Activated CD8-positive, alpha-beta memory T cell treated with anti-CD3 and anti-CD28 coated beads for 36 hours (primary cell): ENCODE results near the gene MFAP3L. TPM values are rescaled to one million over a fixed set of nuclear protein-coding genes. Genes with fewer than 3 reads are reported as not detected.
"Not testable (repeated sequence)": the region's sequence is repeated elsewhere in the genome, so short reads cannot be mapped to it uniquely, and the experiment has no call there.

Experiments used
- CTCF ChIA-PET: fragments of 350-600 bp; sonication (Branson Sonifier 250); formaldehyde crosslinking; loops from one replicate; lab custom pipeline; 2021; ENCODE audit warnings: antibody characterized with exemption; lab: Charles Lee
- POLR2A ChIA-PET: fragments of 350-600 bp; sonication (Branson Sonifier 250); formaldehyde crosslinking; loops from one replicate; lab custom pipeline; 2021; ENCODE audit warnings: antibody characterized with exemption; lab: Charles Lee
- total RNA-seq, 2 experiments: library from RNA; stranded (reverse); gene quantifications; one replicate each; pipeline ENCODE4 v1.2.3, GENCODE V29; 2021

The MFAP3L gene
- total RNA-seq, 2 experiments from 2014 or later, result 2.1 to 2.5 TPM

DNA sequence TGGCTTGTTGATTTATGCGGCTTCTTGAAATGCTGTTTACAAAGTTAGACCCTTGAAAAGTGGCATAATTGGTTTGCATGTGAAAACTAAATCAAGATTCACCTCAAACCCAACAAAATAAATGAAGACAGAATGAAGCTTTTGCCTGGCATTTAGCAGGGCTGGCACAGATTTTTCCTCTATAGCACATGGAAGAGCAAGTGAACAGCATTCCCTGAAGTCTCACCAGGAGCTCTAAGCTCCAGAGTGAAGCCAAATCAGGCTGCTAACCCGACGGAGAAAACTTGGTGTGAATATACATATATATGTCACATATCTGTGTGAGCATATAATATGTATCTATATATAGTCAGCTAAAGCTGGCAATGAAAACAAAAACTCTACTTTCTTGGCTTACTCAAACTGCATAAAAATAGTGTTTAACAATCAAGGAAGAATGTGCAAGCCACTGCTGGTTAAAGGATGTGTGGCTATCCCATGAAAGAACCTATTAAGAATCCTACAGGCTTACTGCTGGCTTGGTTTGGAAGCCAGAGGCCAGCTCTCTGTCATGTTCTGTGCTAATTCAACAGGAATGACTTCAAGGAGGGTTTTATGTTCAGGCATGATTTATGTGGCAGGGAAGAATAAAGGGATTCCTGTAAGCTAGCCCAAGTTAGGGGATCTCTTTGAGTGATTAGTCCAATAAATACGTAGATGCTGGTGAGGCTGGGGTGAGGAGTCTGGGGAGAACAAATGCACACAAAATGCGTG is 69.9 kb downstream of the MFAP3L start:
- CTCF ChIA-PET, result no interaction called here
- POLR2A ChIA-PET, result no interaction called here

- CTCF ChIA-PET, result no interaction called here
- POLR2A ChIA-PET, result no interaction called here
Measured at GRCh38 chr4:169955521-169955920, 70.7 kb downstream of the MFAP3L start.

DNA sequence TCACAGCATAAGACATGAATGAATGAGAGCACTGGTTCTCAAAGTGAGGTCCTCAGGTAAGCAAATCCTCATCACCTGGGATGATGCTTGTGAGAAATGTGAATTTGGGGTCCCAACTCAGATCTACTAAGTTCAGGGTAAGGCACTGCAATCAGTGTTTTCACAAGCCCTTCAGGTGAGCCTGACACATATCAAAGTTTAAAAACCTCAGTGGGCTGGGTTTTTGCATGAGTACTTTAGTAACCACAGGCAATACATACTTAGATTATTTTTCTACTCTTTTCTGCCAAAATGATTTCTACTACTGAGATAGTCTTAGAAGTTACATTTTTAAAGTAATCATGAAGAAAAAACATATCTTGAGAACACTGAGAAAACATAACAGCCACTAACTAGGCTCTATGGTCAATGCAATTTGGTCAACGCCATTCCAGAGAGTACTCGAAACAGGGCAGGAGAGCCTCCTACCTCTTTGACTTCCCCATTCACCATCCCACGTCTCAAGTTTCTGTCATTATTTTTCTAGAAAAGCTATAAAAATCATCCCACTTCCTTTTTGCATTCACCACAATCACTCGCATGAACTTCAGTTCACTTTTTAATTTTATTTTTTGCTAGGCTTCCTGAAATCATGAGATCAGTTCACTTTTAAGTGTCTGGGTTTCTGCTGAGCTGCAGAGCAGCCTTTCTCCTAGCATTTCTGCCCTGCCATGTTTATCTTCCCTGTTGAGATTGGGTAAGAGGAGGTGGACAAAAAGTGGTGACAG is 73.8 kb downstream of the MFAP3L start:
- ChIA-PET CTCF (interaction anchor here (0.7 kb wide), 1 partner anchor 16 kb away, joined by 3 read pairs; no protein-coding TSS in a partner anchor), POLR2A (no interaction called here)

DNA sequence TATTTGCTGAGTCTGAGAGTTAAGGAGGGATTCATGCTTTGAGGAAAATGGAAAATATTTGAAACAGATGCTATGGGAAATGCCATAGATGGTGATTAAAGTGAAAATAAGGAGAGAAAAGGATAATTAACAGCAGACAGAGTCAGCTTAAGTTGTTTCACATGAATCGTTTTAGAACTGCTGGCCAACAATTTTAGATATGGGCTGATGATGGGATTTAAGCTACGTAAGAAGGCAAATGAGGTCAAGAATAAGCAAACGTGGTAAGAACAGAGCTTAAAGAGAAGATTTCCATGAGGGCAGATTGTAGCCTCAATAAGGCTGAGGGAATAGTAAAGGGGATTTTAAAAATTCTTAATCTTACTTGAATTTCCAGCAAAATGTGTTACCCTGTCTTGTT is 77.9 kb downstream of the MFAP3L start:
- ChIA-PET POLR2A (no interaction called here), CTCF (no interaction called here)

DNA sequence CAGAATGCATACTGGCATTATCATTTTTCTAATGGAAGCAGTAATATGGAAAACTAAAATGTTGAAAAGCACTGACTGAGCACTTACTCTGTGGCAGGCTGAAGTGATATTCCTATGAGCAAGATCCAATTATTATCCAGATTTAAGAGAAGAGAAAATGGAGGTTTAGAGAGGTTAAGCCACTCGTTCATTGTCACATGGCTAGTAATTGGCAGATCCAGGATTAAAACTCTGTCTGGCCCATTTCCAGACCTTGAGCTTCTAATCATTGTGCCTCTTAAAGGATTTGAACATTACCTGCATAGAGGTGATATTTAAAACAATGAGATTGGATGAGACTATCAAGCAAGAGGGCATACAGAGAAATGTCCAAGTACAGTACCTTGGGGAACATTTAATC is 80.6 kb downstream of the MFAP3L start:
- ChIA-PET CTCF (no interaction called here), POLR2A (no interaction called here)

DNA sequence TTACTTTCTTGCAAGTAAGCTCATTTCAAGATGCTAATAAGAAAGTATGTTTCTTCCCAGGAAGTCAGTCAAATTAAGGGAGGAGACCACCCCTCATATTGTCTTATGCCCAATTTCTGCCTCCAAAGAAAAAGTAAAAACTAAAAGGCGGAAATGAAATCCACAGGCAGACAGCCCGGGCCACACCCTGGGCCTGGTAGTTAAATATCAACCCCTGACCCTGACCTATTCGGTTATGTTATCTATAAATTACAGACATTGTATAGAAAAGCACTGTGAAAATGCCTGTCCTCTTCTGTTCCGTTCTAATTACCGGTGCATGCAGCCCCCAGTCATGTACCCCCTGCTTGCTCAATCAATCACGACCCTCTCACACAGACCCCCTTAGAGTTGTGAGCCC is 82.6 kb downstream of the MFAP3L start:
- CTCF ChIA-PET, POLR2A ChIA-PET: not testable (repeated sequence)

GRCh38 chr4:169941141-169941540 is 85.1 kb downstream of the MFAP3L start:
- ChIA-PET CTCF (no interaction called here), POLR2A (no interaction called here)

DNA sequence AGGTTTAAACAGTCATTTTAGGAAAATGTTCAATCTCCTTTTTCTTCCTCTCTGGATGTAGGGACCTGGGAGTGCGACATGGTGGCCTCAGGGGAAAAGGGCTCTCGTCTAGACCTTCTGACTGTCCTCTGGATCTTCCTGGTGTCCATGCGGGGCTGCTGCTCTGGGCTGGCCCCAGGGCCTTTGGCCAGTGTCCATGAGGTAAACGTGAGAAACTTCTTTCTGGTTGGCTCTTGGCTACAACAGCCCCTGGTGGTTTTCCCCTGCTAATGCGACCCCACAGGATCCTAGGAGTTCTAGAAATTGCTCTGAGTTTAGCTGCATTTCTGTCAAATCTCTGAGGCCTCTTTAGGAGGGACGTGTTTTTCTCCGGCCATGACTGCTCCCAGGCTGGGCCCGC is 85.7 kb downstream of the MFAP3L start:
- ChIA-PET POLR2A (no interaction called here), CTCF (no interaction called here)

Other genes starting within 250 kb of the MFAP3L start
- gene AADAT, start 63.6 kb upstream of the MFAP3L start, total RNA-seq, result under 1 TPM in 1 of 2 experiments, not detected in 1; 0.19 TPM